Body of pancreas (tissue), 4 donors: ENCODE results near the gene CEP89. TPM values are rescaled to one million over a fixed set of nuclear protein-coding genes. Genes with fewer than 3 reads are reported as not detected.
"Not testable (repeated sequence)": the region's sequence is repeated elsewhere in the genome, so short reads cannot be mapped to it uniquely, and the experiment has no call there.

Experiments
- ATAC-seq: fragments of 150-250 bp; one replicate; pipeline ENCODE4 v1.9.1; 2016
- DNase-seq, 4 donors: peaks; one replicate each; pipeline ENCODE4 v3.0.0-alpha.2; 2019
- H3K27ac ChIP-seq, 4 donors: fragments of 200-600 bp; sonication (generic); 1 replicate in 3 of 4; 2 replicates in 1 of 4; pipeline versions ENCODE4 v1.5.1 to v1.6.1; 2016 to 2019; ENCODE audit warnings: mild to moderate bottlenecking in 1 of 4, mixed read lengths in 1 of 4, moderate library complexity in 1 of 4
- H3K27me3 ChIP-seq, 2 donors: fragments of 200-600 bp; sonication (generic); one replicate each; pipeline ENCODE4 v1.6.0; 2016; ENCODE audit warnings: mild to moderate bottlenecking in 1 of 2
- H3K36me3 ChIP-seq, 2 donors: fragments of 200-600 bp; sonication (generic); replicated peaks in 1 of 2; 2 replicates each; pipeline ENCODE4 v1.5.1; 2016; ENCODE audit warnings: low read depth in 2 of 2; ENCODE audit not compliant: insufficient read depth in 1 of 2
- H3K4me1 ChIP-seq: fragments of 200-600 bp; sonication (generic); one replicate; pipeline ENCODE4 v1.6.0; 2016
- H3K4me3 ChIP-seq, 2 donors: fragments of 200-600 bp; sonication (generic); 1 replicate in 1 of 2; 2 replicates in 1 of 2; pipeline ENCODE4 v1.5.1; 2016 to 2019
- H3K9me3 ChIP-seq, 3 donors: fragments of 200-600 bp; sonication (generic); 1 replicate in 2 of 3; 2 replicates in 1 of 3; pipeline ENCODE4 v1.5.1; 2016
- CTCF ChIP-seq, 7 experiments: fragments of 450-650 bp in 4 of 7; fragments of 200-600 bp in 3 of 7; sonication (generic) in 3 of 7; IDR thresholded peaks; one replicate each; pipeline ENCODE4 v1.5.1; 2016 to 2019; ENCODE audit warnings: antibody characterized with exemption in 7 of 7
- POLR2A ChIP-seq, 3 donors: fragments of 450-650 bp; IDR thresholded peaks; one replicate each; pipeline ENCODE4 v1.6.1; 2016; ENCODE audit warnings: antibody characterized with exemption in 3 of 3, mild to moderate bottlenecking in 2 of 3
- WGBS, 2 donors: methylation state at CpG; one replicate each; pipeline ENCODE4 v1.1.5; 2017; 5-methylcytosine and 5-hydroxymethylcytosine counted together
- intact Hi-C: fragments of 100-400 bp; cut with DNase I; formaldehyde crosslinking; loops from one replicate; pipeline ENCODE4 v1.15.1; 2023
- total RNA-seq, 2 donors: library from RNA; depleted of rRNA; stranded (reverse); fragments of >200 nt; gene quantifications; one replicate each; pipeline ENCODE4 v1.1.0, GENCODE V29; 2016

The CEP89 gene
- total RNA-seq, 2 donors from 2014 or later = 7.8 to 8.6 TPM

GRCh38 chr19:32868206-32868950, 103.4 kb downstream of the CEP89 start:
- intact Hi-C loops = no loop called here
- 77 to 91% methylated on average over 16 to 18 of the region's 19 CpGs for WGBS, 2 donors
- TF ChIP-seq CTCF (IDR thresholded peaks at IDR 0.05) = no peak
- Histone ChIP-seq H3K9me3 (no peaks in the 10 kb centered on the region), H3K27me3 (no peaks in the 10 kb centered on the region), H3K36me3 (no peaks in the 10 kb centered on the region), H3K4me3 (no peak overlapping the region), H3K27ac (no peak overlapping the region), H3K4me1 (no peaks in the 10 kb centered on the region)
- DNase-seq = no peak
- ATAC-seq = no peak

- H3K27me3 ChIP-seq, DNase-seq, H3K4me3 ChIP-seq, H3K9me3 ChIP-seq, H3K4me1 ChIP-seq, H3K36me3 ChIP-seq, H3K27ac ChIP-seq, ATAC-seq, intact Hi-C loops: not testable (repeated sequence)
- WGBS, 2 donors = 91 to 93% methylated on average over 9 of the region's 9 CpGs
These were observed 104.3 kb downstream of the CEP89 start for GRCh38 chr19:32867436-32867835.

GRCh38 chr19:32866564-32867265, 105.0 kb downstream of the CEP89 start:
- intact Hi-C loops = no loop called here
- H3K27ac ChIP-seq = no peak overlapping the region
- no peaks in the 10 kb centered on the region for H3K4me1 ChIP-seq
- WGBS, 2 donors = 79 to 87% methylated on average over 8 to 11 of the region's 12 CpGs
- TF ChIP-seq POLR2A (IDR thresholded peaks at IDR 0.05) = no peak
- TF ChIP-seq CTCF (IDR thresholded peaks at IDR 0.05) = no peak
- H3K36me3 ChIP-seq = no peaks in the 10 kb centered on the region
- DNase-seq = no peak
- H3K4me3 ChIP-seq = no peak overlapping the region
- H3K27me3 ChIP-seq = no peaks in the 10 kb centered on the region
- no peaks in the 10 kb centered on the region for H3K9me3 ChIP-seq
- ATAC-seq = no peak

GRCh38 chr19:32866061-32866460, 105.7 kb downstream of the CEP89 start:
- H3K27ac ChIP-seq = no peak overlapping the region
- H3K4me1 ChIP-seq = no peaks in the 10 kb centered on the region
- intact Hi-C loops = no loop called here
- H3K27me3 ChIP-seq = no peaks in the 10 kb centered on the region
- TF ChIP-seq POLR2A (IDR thresholded peaks at IDR 0.05) = no peak
- TF ChIP-seq CTCF (IDR thresholded peaks at IDR 0.05) = no peak
- 81 to 90% methylated on average over 4 to 7 of the region's 7 CpGs for WGBS, 2 donors
- no peaks in the 10 kb centered on the region for H3K36me3 ChIP-seq
- no peak for DNase-seq
- no peak overlapping the region for H3K4me3 ChIP-seq
- H3K9me3 ChIP-seq = no peaks in the 10 kb centered on the region
- no peak for ATAC-seq

- whole genome bisulfite sequencing, 2 donors = 83 to 90% methylated on average over 6 of the region's 6 CpGs
- H3K27ac ChIP-seq = no peak overlapping the region
- intact Hi-C loops = no loop called here
- H3K36me3 ChIP-seq = no peaks in the 10 kb centered on the region
- DNase-seq (no peak), ATAC-seq (no peak)
- no peak for TF ChIP-seq POLR2A (IDR thresholded peaks at IDR 0.05)
- TF ChIP-seq CTCF (IDR thresholded peaks at IDR 0.05) = no peak
- no peak overlapping the region for H3K4me3 ChIP-seq
- H3K4me1 ChIP-seq = no peaks in the 10 kb centered on the region
- H3K27me3 ChIP-seq = no peaks in the 10 kb centered on the region
- H3K9me3 ChIP-seq = no peaks in the 10 kb centered on the region
These were observed 106.4 kb downstream of the CEP89 start for GRCh38 chr19:32865326-32865725.
